HG02763 (cell line): ENCODE data around the gene CIRBP.
A peak's percentile ranks its signal among the peaks of the same experiment; 100 is the strongest.

ENCODE experiments used
- ATAC-seq: cut with Tn5 transposase; IDR thresholded peaks from one replicate; pipeline ENCODE4 v1.9.1; 2021; ENCODE audit warnings: mild to moderate bottlenecking, moderate library complexity; ENCODE audit not compliant: unreplicated experiment

CIRBP gene

GRCh38 chr19:1230783-1231489, 38.2 kb upstream of the CIRBP start:
- ATAC-seq = no peak

GRCh38 chr19:1231729-1232637, 37.1 kb upstream of the CIRBP start:
- no peak for ATAC-seq

- no peak for ATAC-seq
These were observed 36.5 kb upstream of the CIRBP start for GRCh38 chr19:1232652-1233072.

GRCh38 chr19:1233115-1233667, 35.9 kb upstream of the CIRBP start:
- ATAC-seq = no peak

- no peak for ATAC-seq
These were observed 34.8 kb upstream of the CIRBP start for GRCh38 chr19:1234051-1234954.

GRCh38 chr19:1234955-1235380, 34.2 kb upstream of the CIRBP start:
- no peak for ATAC-seq

- ATAC-seq = no peak
These were observed 33.2 kb upstream of the CIRBP start for GRCh38 chr19:1235625-1236538.

GRCh38 chr19:1236576-1236975, 32.6 kb upstream of the CIRBP start:
- ATAC-seq = no peak

- ATAC-seq = no peak
These were observed 32.0 kb upstream of the CIRBP start for GRCh38 chr19:1237027-1237659.

GRCh38 chr19:1237754-1238368, 31.3 kb upstream of the CIRBP start, which contains the start of gene CBARP:
TSS of gene CBARP (minus strand) at chr19:1238005. CDS start at chr19:1236100, 1,905 bp downstream.
- ATAC-seq = no peak

GRCh38 chr19:1238369-1239303, 30.5 kb upstream of the CIRBP start:
- ATAC-seq = no peak

GRCh38 chr19:1239420-1239795, 29.7 kb upstream of the CIRBP start:
- ATAC-seq = no peak

GRCh38 chr19:1239796-1240737, 29.1 kb upstream of the CIRBP start:
- no peak for ATAC-seq

GRCh38 chr19:1240925-1241324, 28.2 kb upstream of the CIRBP start:
- no peak for ATAC-seq

GRCh38 chr19:1241417-1242095, 27.6 kb upstream of the CIRBP start, which contains the start of gene ATP5F1D:
TSS of gene ATP5F1D (plus strand) at chr19:1241751. CDS start at chr19:1241851, 100 bp downstream.
- peak; percentile 57 for ATAC-seq
